ENCODE data around the gene TOB2.

- TF ChIP-seq TAF1 (IDR thresholded peaks at IDR 0.05; ENCODE audit: low read depth) (no peak), EGR1 (IDR thresholded peaks at IDR 0.05) (no peak), MAX (IDR thresholded peaks at IDR 0.05) (no peak), CEBPB (IDR thresholded peaks at IDR 0.05) (no peak), NFIC (IDR thresholded peaks at IDR 0.05) (no peak), CREB1 (IDR thresholded peaks at IDR 0.05; ENCODE audit: low read depth) (no peak), REST (IDR thresholded peaks at IDR 0.05; ENCODE audit: low read depth) (no peak), YY1 (IDR thresholded peaks at IDR 0.05; ENCODE audit: low read depth) (no peak), RAD21 (IDR thresholded peaks at IDR 0.05; ENCODE audit: low read depth) (no peak), EP300 (IDR thresholded peaks at IDR 0.05; ENCODE audit: borderline replicate concordance) (no peak), FOXM1 (IDR thresholded peaks at IDR 0.05; ENCODE audit: borderline replicate concordance, low read depth) (no peak), TEAD4 (IDR thresholded peaks at IDR 0.05) (no peak)
Measured at GRCh38 chr22:41425660-41426365, 20.8 kb downstream of the TOB2 start.
